HepG2 (cell line): Measurements from ENCODE around the gene APLNR. TPM values are rescaled to one million over a fixed set of nuclear protein-coding genes. Genes with fewer than 3 reads are reported as not detected.

Source experiments
- ATAC-seq: fragments of 200-7000 bp; cut with Tn5 transposase; 3 replicates; pipeline ENCODE4 v1.9.1; 2020; ENCODE audit warnings: mild to moderate bottlenecking, moderate library complexity
- BruUV-seq: library from RNA; stranded (reverse); fragments of 400-500 nt; replicated peaks from 2 replicates; lab custom pipeline; 2021; lab: Mats Ljungman, UMichigan
- CTCF ChIA-PET: fragments of 300-600 bp; formaldehyde crosslinking; extraction: SDS; loops from one replicate; lab custom pipeline; 2021; ENCODE audit warnings: low total read pairs, inconsistent platforms, low intra/inter-chr PET ratio; lab: Yijun Ruan, JAX
- POLR2A ChIA-PET: fragments of 350-600 bp; sonication (Branson Sonifier 250); formaldehyde crosslinking; loops from one replicate; lab custom pipeline; 2020; ENCODE audit warnings: antibody characterized with exemption, inconsistent platforms; lab: Yijun Ruan, JAX
- DNase-seq: peaks from one replicate; pipeline ENCODE4 v3.0.0-alpha.2; 2015; ENCODE audit warnings: low spot score
- FAIRE-seq: peaks from 3 replicates; lab custom pipeline; 2011; peaks lifted over from hg19 to GRCh38; lab: Jason Lieb, UNC
- H2AFZ ChIP-seq: one replicate; pipeline ENCODE4 v1.6.1; 2011; ENCODE audit warnings: low read length, inconsistent platforms
- H3K27ac ChIP-seq: fragments of 300-600 bp; 3 replicates; pipeline ENCODE4 v1.8.0; 2011; ENCODE audit warnings: mixed run types, mild to moderate bottlenecking, mixed read lengths, low read length, inconsistent platforms; ENCODE audit not compliant: insufficient read depth; ENCODE audit errors: extremely low read length
- H3K27me3 ChIP-seq, 2 experiments: fragments of 200-600 bp in 1 of 2; 2 replicates in 1 of 2; 3 replicates in 1 of 2; pipeline versions ENCODE4 v1.6.0 to v1.8.0; 2011; ENCODE audit warnings: low read length in 2 of 2, mild to moderate bottlenecking in 2 of 2, moderate library complexity in 2 of 2, inconsistent platforms in 1 of 2; ENCODE audit not compliant: insufficient read depth in 2 of 2, control insufficient read depth in 1 of 2
- H3K36me3 ChIP-seq, 2 experiments: fragments of 200-600 bp in 1 of 2; replicated peaks in 1 of 2; 2 replicates in 1 of 2; 3 replicates in 1 of 2; pipeline versions ENCODE4 v1.5.1 to v1.8.0; 2011; ENCODE audit warnings: low read length in 2 of 2, inconsistent platforms in 1 of 2; ENCODE audit not compliant: insufficient read depth in 2 of 2, control insufficient read depth in 1 of 2
- H3K4me1 ChIP-seq: 2 replicates; pipeline ENCODE4 v1.5.1; 2012; ENCODE audit warnings: low read length, inconsistent platforms; ENCODE audit not compliant: insufficient read depth
- H3K4me2 ChIP-seq: 2 replicates; pipeline ENCODE4 v1.6.0; 2011; ENCODE audit warnings: low read depth, low read length, inconsistent platforms
- H3K4me3 ChIP-seq, 3 experiments: fragments of 200-600 bp in 1 of 3; sonication (generic), shearing (Covaris generic) in 1 of 3; replicated peaks in 1 of 3; 2 replicates each; pipeline ENCODE4 v1.5.1; 2011 to 2016; ENCODE audit warnings: low read length in 3 of 3, inconsistent platforms in 2 of 3, low read depth in 2 of 3, mild to moderate bottlenecking in 2 of 3, control low read depth in 1 of 3, mixed read lengths in 1 of 3; ENCODE audit not compliant: insufficient read depth in 1 of 3
- H3K79me2 ChIP-seq: one replicate; pipeline ENCODE4 v1.6.1; 2011; ENCODE audit warnings: low read length, inconsistent platforms; ENCODE audit not compliant: insufficient read depth
- H3K9ac ChIP-seq: 2 replicates; pipeline ENCODE4 v1.6.0; 2011; ENCODE audit warnings: mild to moderate bottlenecking, low read depth, low read length, inconsistent platforms; ENCODE audit not compliant: insufficient read depth
- H3K9me3 ChIP-seq: 2 replicates; pipeline ENCODE4 v1.5.1; 2012; ENCODE audit warnings: mild to moderate bottlenecking, low read length
- H4K20me1 ChIP-seq: 2 replicates; pipeline ENCODE4 v1.6.0; 2011; ENCODE audit warnings: inconsistent platforms, mild to moderate bottlenecking, low read length, moderate library complexity; ENCODE audit not compliant: insufficient read depth
- JDP2 ChIP-seq: sonication (generic); formaldehyde crosslinking; IDR thresholded peaks from 2 replicates; pipeline ENCODE4 v1.8.1; 2022; ENCODE audit warnings: missing genetic modification reagents, borderline replicate concordance
- POLR2AphosphoS2 ChIP-seq: IDR thresholded peaks from 2 replicates; pipeline ENCODE4 v1.6.1; 2011; ENCODE audit warnings: low read depth, low read length, improper control_type of control experiment
- ZNF121 ChIP-seq: sonication (generic); formaldehyde crosslinking; IDR thresholded peaks from 2 replicates; pipeline ENCODE4 v1.5.0; 2020; ENCODE audit warnings: mild to moderate bottlenecking, missing genetic modification reagents
- ZNF230 ChIP-seq: sonication (generic); formaldehyde crosslinking; IDR thresholded peaks from 2 replicates; pipeline ENCODE4 v1.4.0; 2020; ENCODE audit warnings: mild to moderate bottlenecking, missing genetic modification reagents
- ZNF674 ChIP-seq: sonication (generic); formaldehyde crosslinking; IDR thresholded peaks from 2 replicates; pipeline ENCODE4 v1.5.0; 2020; ENCODE audit warnings: low read depth, mild to moderate bottlenecking, missing genetic modification reagents
- ZSCAN9 ChIP-seq: IDR thresholded peaks from 2 replicates; pipeline ENCODE4 v1.6.1; 2016; ENCODE audit warnings: borderline replicate concordance
- WGBS: methylation state at CpG from one replicate; pipeline ENCODE4 v1.1.6; 2017; ENCODE audit warnings: low lambda C conversion rate; 5-methylcytosine and 5-hydroxymethylcytosine counted together
- in situ Hi-C: cut with HindIII; loops from 2 replicates; pipeline ENCODE4 v1.10.0; 2017; ENCODE audit warnings: low pct_unique_long_range_greater_than_20kb; ENCODE audit not compliant: extremely low pct_ligation_motif_present
- intact Hi-C: fragments of 100-400 bp; cut with micrococcal nuclease; formaldehyde crosslinking; loops from one replicate; pipeline ENCODE4 v1.10.0; 2022; ENCODE audit not compliant: unreplicated experiment
- polyA plus RNA-seq, 8 experiments: library from polyadenylated mRNA; depleted of rRNA in 3 of 8; stranded (reverse) in 7 of 8; unstranded in 1 of 8; fragments of >200 nt; fragmentation: Illumina TruSeq in 4 of 8; extraction: Trizol in 4 of 8; gene quantifications; 2 replicates each; pipeline versions ENCODE4 v1.2.1 to v1.2.3, GENCODE V29; 2011 to 2016; ENCODE audit warnings: low read depth in 4 of 8, missing spikeins in 1 of 8, mixed read lengths in 1 of 8; ENCODE audit not compliant: insufficient read depth in 1 of 8
- total RNA-seq, 5 experiments: library from RNA; depleted of rRNA; stranded (reverse); fragments of >200 nt; fragmentation: Illumina TruSeq; extraction: Trizol; gene quantifications; 2 replicates each; pipeline ENCODE4 v1.2.3, GENCODE V29; 2016; ENCODE audit warnings: low read depth in 1 of 5
- TF ChIP-seq, protein P1 (sequence below), 2 experiments: fragments of 450-650 bp in 1 of 2; sonication (generic) in 1 of 2; formaldehyde crosslinking; IDR thresholded peaks; 2 replicates each; pipeline versions ENCODE4 v1.5.0 to v1.8.0; 2020 to 2022; ENCODE audit warnings: mild to moderate bottlenecking in 1 of 2, missing genetic modification reagents in 1 of 2

Gene APLNR
- total and polyA plus RNA-seq, 2 of the 13 experiments (the other 11 are each of a cell fraction or from before 2014, with no cell fraction given): not detected

DNA sequence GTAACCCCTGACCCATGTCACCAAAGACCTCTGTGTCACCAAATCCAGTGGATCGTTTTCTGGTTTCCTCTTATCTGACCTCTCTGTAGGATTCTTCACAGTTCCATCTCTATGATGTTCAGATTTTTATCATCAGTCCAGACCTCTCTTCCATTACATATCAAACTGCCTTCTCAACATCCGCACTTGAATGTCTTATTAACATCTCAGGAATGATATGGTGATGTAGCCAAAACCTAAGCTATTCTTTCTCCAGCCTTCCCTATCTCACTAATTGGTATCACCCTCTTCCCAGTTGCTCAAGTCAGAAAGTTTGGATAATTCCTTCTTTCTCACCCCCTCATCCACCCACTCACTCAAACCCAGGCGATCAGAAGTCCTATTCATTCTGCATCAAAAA is 13.4 kb downstream of the APLNR start:
- Histone ChIP-seq H3K4me1 (no peaks in the 10 kb centered on the region), H3K27ac (no peak overlapping the region), H3K9me3 (no peaks in the 10 kb centered on the region), H4K20me1 (no peaks in the 10 kb centered on the region), H3K79me2 (no peaks in the 10 kb centered on the region), H2AFZ (no peak overlapping the region), H3K36me3 (no peaks in the 10 kb centered on the region), H3K4me2 (no peak overlapping the region), H3K9ac (no peak overlapping the region), H3K27me3 (0 out of 5 replicates have a peak, but pooled peaks cover 0 to 4% of the 10 kb centered on the region in 2 experiments), H3K4me3 (no peak overlapping the region)
- no peak for TF ChIP-seq ZNF674 (CRISPR knock-in tag)
- TF ChIP-seq ZNF121: no peak
- intact Hi-C loops: no loop called here
- WGBS: under 1% methylated on average over 3 of the region's 3 CpGs
- no TSS peak for BruUV-seq
- ChIA-PET POLR2A (no interaction called here), CTCF (no interaction called here)
- ATAC-seq (no peak), FAIRE-seq (no peak), DNase-seq (no peak)
- in situ Hi-C loops: no loop called here

DNA sequence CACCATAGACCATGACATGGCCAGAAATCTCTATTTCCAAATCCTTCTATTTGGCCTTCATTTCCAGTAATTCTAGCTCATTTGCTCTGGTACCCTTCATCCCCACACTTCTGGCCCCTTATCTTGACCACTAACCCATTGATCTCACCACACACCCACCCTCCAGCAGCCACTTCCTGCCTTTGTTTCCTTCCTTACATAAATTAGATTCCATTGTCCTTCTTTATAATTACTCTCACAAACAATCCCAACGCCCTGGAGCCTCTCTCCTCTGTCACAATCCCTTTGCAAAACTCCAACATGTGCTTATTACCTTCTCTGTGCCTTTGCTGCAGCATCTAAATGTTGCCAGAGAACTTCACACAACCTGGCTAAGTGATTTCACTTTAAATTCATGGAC is 14.8 kb downstream of the APLNR start:
- TF ChIP-seq, protein P1, sequence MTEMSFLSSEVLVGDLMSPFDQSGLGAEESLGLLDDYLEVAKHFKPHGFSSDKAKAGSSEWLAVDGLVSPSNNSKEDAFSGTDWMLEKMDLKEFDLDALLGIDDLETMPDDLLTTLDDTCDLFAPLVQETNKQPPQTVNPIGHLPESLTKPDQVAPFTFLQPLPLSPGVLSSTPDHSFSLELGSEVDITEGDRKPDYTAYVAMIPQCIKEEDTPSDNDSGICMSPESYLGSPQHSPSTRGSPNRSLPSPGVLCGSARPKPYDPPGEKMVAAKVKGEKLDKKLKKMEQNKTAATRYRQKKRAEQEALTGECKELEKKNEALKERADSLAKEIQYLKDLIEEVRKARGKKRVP (CRISPR knock-in tag; IDR thresholded peaks at IDR 0.05): no peak
- TF ChIP-seq POLR2AphosphoS2: no peak
- TF ChIP-seq JDP2 (CRISPR knock-in tag): no peak
- no peak for TF ChIP-seq ZSCAN9
- no peak for TF ChIP-seq ZNF230
- 0% methylated on average over 1 of the region's 1 CpG for WGBS
- Histone ChIP-seq H3K4me1 (no peaks in the 10 kb centered on the region), H3K4me2 (no peak overlapping the region), H3K4me3 (no peak overlapping the region), H3K9ac (no peak overlapping the region), H3K27me3 (0 out of 5 replicates have a peak, but pooled peaks cover 0 to 4% of the 10 kb centered on the region in 2 experiments), H2AFZ (no peak overlapping the region), H3K36me3 (no peaks in the 10 kb centered on the region), H3K9me3 (no peaks in the 10 kb centered on the region), H4K20me1 (no peaks in the 10 kb centered on the region), H3K79me2 (no peaks in the 10 kb centered on the region), H3K27ac (no peak overlapping the region)
- ChIA-PET POLR2A (no interaction called here), CTCF (no interaction called here)
- no TSS peak for BruUV-seq
- DNase-seq (no peak), FAIRE-seq (no peak), ATAC-seq (no peak)
- in situ Hi-C loops (no loop called here), intact Hi-C loops (no loop called here)
